ENCODE data around the gene NUP107.

The NUP107 gene

DNA sequence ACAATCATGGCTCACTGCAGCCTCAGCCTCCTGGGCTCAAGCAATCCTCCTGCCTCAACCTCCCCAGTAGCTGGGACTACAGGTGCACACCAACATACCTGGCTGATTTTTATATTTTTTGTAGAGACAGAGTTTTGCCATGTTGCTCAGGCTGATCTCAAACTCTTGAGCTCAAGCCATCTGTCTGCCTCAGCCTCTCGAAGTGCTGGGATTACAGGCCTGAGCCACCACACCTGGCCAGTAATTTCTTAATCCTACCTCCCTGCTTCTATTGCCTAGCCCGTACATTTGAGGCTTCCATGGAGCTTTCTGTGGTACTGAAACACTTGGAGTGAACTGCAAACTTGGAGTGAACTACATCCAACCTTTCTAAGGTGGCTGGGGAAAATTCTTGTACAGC, 79.9 kb downstream of the NUP107 start:
- DNase-seq (ENCODE audit: insufficient read length, low spot score), result no peak
- no peak for FAIRE-seq
- TF ChIP-seq SPI1 (IDR thresholded peaks at IDR 0.05; ENCODE audit: low read depth, low read length) (no peak), TAF1 (IDR thresholded peaks at IDR 0.05; ENCODE audit: low read depth, low read length) (no peak), POU2F2 (IDR thresholded peaks at IDR 0.05; ENCODE audit: low read depth, low read length) (no peak), PAX5 (IDR thresholded peaks at IDR 0.05; ENCODE audit: insufficient read depth, low read length, severe bottlenecking) (no peak), POLR2A (IDR thresholded peaks at IDR 0.05; ENCODE audit: low read depth, low read length) (no peak), POLR2AphosphoS5 (IDR thresholded peaks at IDR 0.05; ENCODE audit: low read depth, low read length) (no peak)

DNA sequence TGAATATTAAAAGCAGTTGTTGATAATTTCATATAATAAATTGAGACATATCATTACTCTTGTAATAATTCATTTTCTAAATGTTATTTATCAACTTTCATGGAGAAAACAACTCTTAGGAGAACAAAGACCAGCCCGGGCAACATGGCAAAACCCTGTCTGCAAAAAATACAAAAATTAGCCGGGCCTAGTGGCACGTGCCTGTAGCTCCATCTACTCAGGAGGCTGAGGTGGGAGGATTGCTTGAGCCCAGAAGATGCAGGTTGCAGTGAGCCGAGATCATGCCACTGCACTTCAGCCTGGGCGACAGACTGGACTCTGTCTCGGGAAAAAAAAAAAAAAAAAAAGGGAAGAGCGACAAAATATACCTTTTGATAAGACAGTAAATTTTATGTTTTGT, 80.4 kb downstream of the NUP107 start:
- TF ChIP-seq POLR2AphosphoS5 (IDR thresholded peaks at IDR 0.05; ENCODE audit: low read depth, low read length) (no peak), POLR2A (IDR thresholded peaks at IDR 0.05; ENCODE audit: low read depth, low read length) (no peak), SPI1 (IDR thresholded peaks at IDR 0.05; ENCODE audit: low read depth, low read length) (no peak), POU2F2 (IDR thresholded peaks at IDR 0.05; ENCODE audit: low read depth, low read length) (no peak), TAF1 (IDR thresholded peaks at IDR 0.05; ENCODE audit: low read depth, low read length) (no peak), PAX5 (IDR thresholded peaks at IDR 0.05; ENCODE audit: insufficient read depth, low read length, severe bottlenecking) (no peak)
- FAIRE-seq, result no peak
- no peak for DNase-seq (ENCODE audit: insufficient read length, low spot score)

DNA sequence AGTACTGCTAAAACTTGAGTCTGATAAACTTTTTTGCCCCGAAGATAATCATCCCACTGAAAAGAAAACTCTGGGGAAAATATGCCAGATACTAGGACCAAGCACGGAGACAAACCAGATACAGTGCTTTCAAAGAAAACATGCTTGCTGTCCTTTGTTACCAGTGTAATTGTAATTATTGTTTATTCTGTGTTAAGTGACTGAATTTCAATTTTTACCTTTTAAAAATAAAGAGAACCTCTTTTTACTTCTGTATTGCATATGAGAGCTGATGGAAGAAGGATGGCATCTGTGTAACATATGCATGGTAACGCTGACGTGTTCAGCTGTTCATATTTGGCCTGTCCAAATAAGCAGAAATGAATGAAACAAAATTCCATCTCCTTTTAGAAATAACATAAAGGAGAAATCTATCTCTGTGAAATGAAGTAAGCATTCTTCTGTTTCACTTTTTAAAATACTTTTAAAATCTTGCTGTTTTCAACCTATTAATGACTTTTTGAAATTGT, 81.7 kb downstream of the NUP107 start:
- FAIRE-seq, result no peak
- no peak for DNase-seq (ENCODE audit: insufficient read length, low spot score)
- no peak for TF ChIP-seq POLR2AphosphoS5 (IDR thresholded peaks at IDR 0.05; ENCODE audit: low read depth, low read length)
- TF ChIP-seq TAF1 (IDR thresholded peaks at IDR 0.05; ENCODE audit: low read depth, low read length), result no peak
- TF ChIP-seq PAX5 (IDR thresholded peaks at IDR 0.05; ENCODE audit: insufficient read depth, low read length, severe bottlenecking), result no peak
- no peak for TF ChIP-seq POLR2A (IDR thresholded peaks at IDR 0.05; ENCODE audit: low read depth, low read length)
- TF ChIP-seq POU2F2 (IDR thresholded peaks at IDR 0.05; ENCODE audit: low read depth, low read length), result no peak
- TF ChIP-seq SPI1 (IDR thresholded peaks at IDR 0.05; ENCODE audit: low read depth, low read length), result no peak

DNA sequence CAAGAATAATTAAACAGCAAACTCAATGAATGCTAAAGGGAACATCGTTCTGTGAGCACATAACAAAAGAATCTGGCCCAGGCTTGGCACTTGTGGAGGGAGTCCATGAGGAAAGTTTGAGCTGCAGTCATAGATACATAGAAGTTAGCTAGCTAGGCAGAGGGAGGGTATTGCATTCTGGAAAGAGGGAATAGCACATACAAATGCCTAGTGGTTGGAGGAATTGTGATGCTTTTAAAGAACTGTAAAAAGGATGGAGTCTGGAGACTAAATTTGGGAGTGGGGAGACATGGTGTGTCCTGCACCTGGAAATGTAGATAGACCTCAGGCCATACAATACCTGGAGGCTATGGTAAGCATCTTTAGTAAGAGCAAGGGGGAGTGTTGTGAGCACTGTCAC, 83.2 kb downstream of the NUP107 start:
- DNase-seq (ENCODE audit: insufficient read length, low spot score) (no peak), FAIRE-seq (no peak)
- TF ChIP-seq TAF1 (IDR thresholded peaks at IDR 0.05; ENCODE audit: low read depth, low read length) (no peak), POLR2AphosphoS5 (IDR thresholded peaks at IDR 0.05; ENCODE audit: low read depth, low read length) (no peak), POLR2A (IDR thresholded peaks at IDR 0.05; ENCODE audit: low read depth, low read length) (no peak), SPI1 (IDR thresholded peaks at IDR 0.05; ENCODE audit: low read depth, low read length) (no peak), PAX5 (IDR thresholded peaks at IDR 0.05; ENCODE audit: insufficient read depth, low read length, severe bottlenecking) (no peak), POU2F2 (IDR thresholded peaks at IDR 0.05; ENCODE audit: low read depth, low read length) (no peak)

DNA sequence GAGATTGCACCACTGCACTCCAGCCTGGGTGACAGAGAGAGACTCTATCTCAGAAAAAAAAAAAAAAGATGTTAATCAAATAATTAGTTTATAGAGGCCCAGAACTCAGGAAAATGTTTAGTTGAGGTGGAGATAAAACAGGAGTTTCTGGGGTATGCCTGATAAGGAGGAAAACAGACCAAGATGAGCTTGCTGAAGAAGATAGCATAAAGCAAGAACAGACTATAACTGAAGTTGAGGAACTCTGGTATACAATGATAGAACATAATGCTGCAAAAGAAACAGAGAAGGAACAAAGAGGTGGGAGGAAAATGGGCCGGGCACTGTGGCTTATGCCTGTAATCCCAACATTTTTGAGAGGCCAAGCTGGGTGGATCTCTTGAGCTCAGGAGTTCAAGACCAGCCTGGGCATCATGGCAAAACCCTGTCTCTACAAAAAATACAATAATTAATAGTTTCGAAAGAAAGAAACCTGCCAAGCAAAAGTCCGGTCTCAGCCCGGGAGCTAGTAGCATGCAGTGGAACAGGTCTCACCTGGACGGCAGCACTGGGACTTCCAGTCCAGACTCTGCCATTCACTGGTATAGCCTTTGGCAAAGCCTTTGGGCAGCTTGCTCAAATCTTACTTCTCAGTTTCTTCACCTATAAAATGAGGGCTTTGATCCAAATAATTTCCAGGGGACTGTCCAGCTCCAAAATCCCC, 84.6 kb downstream of the NUP107 start:
- no peak for TF ChIP-seq POLR2AphosphoS5 (IDR thresholded peaks at IDR 0.05; ENCODE audit: low read depth, low read length)
- TF ChIP-seq SPI1 (IDR thresholded peaks at IDR 0.05; ENCODE audit: low read depth, low read length), result no peak
- TF ChIP-seq TAF1 (IDR thresholded peaks at IDR 0.05; ENCODE audit: low read depth, low read length), result no peak
- FAIRE-seq (no peak), DNase-seq (ENCODE audit: insufficient read length, low spot score) (no peak)

DNA sequence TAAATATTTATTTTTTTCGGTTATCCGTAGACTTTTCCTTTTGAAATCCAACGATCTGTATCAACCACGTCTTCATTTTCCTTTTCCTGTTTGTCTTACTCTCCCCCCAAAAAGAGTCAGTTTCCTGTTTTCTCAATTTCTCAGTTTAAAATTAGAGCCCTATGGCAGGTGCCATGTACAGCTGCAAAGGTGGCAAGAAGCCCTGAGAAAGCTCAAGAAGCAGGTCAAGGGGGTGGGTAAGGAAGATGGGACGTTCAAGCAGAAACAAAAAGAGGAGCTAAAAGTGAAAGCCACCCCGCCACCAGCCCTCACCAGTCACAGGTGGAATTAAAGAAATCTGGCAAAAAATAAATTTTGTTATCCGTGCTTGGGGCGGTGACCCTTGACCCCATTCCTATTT, 85.9 kb downstream of the NUP107 start:
- DNase-seq (ENCODE audit: insufficient read length, low spot score), result no peak
- no peak for FAIRE-seq
- TF ChIP-seq POLR2AphosphoS5 (IDR thresholded peaks at IDR 0.05; ENCODE audit: low read depth, low read length), result no peak
- no peak for TF ChIP-seq PAX5 (IDR thresholded peaks at IDR 0.05; ENCODE audit: insufficient read depth, low read length, severe bottlenecking)

DNA sequence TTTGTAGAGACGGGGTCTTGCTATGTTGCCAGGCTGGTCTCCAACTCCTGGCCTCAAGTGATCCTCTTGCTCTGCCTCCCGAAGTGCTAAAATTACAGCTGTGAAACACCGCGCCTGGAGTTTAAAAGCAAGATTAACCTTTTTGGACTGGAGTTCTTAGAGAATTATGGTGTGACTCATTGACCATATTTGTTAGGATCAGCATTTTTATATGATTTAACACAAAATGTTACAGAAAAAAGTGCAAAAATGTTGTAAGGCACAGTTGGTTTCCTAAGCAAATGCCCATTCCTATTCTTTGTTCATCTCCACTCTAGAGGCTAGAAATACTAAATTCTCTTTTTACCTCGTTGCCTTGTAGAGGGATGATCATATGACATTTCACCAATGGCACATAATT, 86.8 kb downstream of the NUP107 start:
- no peak for FAIRE-seq
- TF ChIP-seq TAF1 (IDR thresholded peaks at IDR 0.05; ENCODE audit: low read depth, low read length) (no peak), POLR2A (IDR thresholded peaks at IDR 0.05; ENCODE audit: low read depth, low read length) (no peak), PAX5 (IDR thresholded peaks at IDR 0.05; ENCODE audit: insufficient read depth, low read length, severe bottlenecking) (no peak), POLR2AphosphoS5 (IDR thresholded peaks at IDR 0.05; ENCODE audit: low read depth, low read length) (no peak), POU2F2 (IDR thresholded peaks at IDR 0.05; ENCODE audit: low read depth, low read length) (no peak), SPI1 (IDR thresholded peaks at IDR 0.05; ENCODE audit: low read depth, low read length) (no peak)
- DNase-seq (ENCODE audit: insufficient read length, low spot score), result no peak

DNA sequence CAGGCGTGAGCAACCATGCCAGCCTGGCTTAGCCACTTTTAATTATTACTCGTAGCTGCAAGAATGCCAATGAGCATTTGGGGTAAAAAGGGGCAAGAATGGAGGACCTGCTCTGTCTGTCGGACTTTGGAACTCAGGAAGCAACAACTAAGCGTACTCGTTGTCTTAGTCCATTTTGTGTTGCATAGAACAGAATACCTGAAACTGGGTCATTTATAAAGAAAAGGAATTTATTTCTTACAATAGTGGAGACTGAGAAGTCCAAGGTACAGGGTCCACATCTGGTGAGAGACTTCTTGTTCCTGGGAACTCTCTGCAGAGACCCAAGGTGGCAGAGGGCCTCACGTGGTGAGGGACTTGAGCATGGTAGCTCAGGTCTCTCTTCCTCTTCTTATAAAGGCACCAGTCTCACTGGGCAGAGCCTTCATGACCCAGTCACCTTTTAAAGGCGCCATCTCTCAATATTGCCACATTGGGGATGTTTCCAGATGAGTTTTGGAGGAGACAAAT, 88.4 kb downstream of the NUP107 start:
- FAIRE-seq, result no peak
- no peak for DNase-seq (ENCODE audit: insufficient read length, low spot score)
- TF ChIP-seq TAF1 (IDR thresholded peaks at IDR 0.05; ENCODE audit: low read depth, low read length), result no peak
- no peak for TF ChIP-seq PAX5 (IDR thresholded peaks at IDR 0.05; ENCODE audit: insufficient read depth, low read length, severe bottlenecking)
- no peak for TF ChIP-seq POLR2A (IDR thresholded peaks at IDR 0.05; ENCODE audit: low read depth, low read length)
- no peak for TF ChIP-seq POLR2AphosphoS5 (IDR thresholded peaks at IDR 0.05; ENCODE audit: low read depth, low read length)
- TF ChIP-seq SPI1 (IDR thresholded peaks at IDR 0.05; ENCODE audit: low read depth, low read length), result no peak
- no peak for TF ChIP-seq POU2F2 (IDR thresholded peaks at IDR 0.05; ENCODE audit: low read depth, low read length)

DNA sequence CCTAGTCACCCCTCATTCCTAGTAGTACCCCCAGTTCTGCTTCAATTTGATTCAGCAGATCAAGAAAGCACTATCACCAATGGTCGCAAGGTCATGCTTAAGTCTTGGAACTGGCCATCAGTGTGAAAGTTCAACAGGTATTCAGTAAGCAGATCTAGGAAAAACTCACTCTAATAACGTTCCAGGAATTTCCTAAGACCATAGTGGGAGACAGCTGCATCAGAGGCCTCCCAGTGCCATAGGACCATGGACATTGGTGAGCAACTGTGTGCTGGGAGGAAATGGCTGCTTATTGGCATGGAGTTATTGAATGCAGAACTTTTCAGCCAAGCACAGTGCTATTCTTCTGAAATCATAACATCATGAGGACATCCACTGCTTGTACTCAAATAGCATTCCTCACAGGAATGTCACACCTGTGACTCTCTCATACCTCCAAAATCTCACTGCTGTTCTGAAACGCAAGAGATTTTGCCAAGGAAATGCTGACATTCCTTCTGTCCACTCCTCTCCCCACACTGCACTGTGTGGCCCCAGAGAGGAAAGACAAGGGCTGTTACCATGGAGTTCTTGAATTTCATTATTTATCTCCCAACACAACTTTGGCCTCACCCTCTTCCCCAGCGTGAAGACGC, 90.3 kb downstream of the NUP107 start:
- no peak for TF ChIP-seq SPI1 (IDR thresholded peaks at IDR 0.05; ENCODE audit: low read depth, low read length)
- TF ChIP-seq PAX5 (IDR thresholded peaks at IDR 0.05; ENCODE audit: insufficient read depth, low read length, severe bottlenecking), result no peak
- TF ChIP-seq POLR2A (IDR thresholded peaks at IDR 0.05; ENCODE audit: low read depth, low read length), result no peak
- TF ChIP-seq POLR2AphosphoS5 (IDR thresholded peaks at IDR 0.05; ENCODE audit: low read depth, low read length), result no peak
- no peak for FAIRE-seq
- no peak for DNase-seq (ENCODE audit: insufficient read length, low spot score)

DNA sequence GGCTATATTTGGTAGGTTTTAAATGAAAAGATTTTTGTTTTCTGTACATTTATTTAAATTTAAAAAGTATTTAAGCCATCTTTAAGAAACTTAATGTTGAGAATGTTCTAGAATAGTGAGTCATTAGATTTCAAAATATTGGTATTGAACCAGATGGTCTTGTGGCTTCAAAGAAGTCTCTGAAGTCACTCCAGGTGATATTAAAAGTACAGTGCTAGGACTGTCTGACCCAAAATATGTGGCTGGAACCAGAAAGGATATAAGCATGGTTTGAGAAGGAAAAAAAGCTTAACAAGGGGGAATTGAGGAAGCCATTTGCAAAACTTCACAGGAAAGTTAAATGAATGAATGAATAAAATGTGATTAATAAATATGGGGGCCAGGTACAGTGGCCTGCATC, 92.5 kb downstream of the NUP107 start:
- no peak for TF ChIP-seq SPI1 (IDR thresholded peaks at IDR 0.05; ENCODE audit: low read depth, low read length)
- no peak for TF ChIP-seq POLR2AphosphoS5 (IDR thresholded peaks at IDR 0.05; ENCODE audit: low read depth, low read length)
- TF ChIP-seq POU2F2 (IDR thresholded peaks at IDR 0.05; ENCODE audit: low read depth, low read length), result no peak
- TF ChIP-seq PAX5 (IDR thresholded peaks at IDR 0.05; ENCODE audit: insufficient read depth, low read length, severe bottlenecking), result no peak
- no peak for TF ChIP-seq TAF1 (IDR thresholded peaks at IDR 0.05; ENCODE audit: low read depth, low read length)
- TF ChIP-seq POLR2A (IDR thresholded peaks at IDR 0.05; ENCODE audit: low read depth, low read length), result no peak
- no peak for DNase-seq (ENCODE audit: insufficient read length, low spot score)
- FAIRE-seq, result no peak

Measured in GM12891 (cell line).